Caki2 (cell line): ENCODE results near the gene GJC2. TPM values are rescaled to one million over a fixed set of nuclear protein-coding genes. Genes with fewer than 3 reads are reported as not detected.

Experiments used
- DNase-seq: peaks from one replicate; pipeline ENCODE4 v3.0.0-alpha.2; 2015; ENCODE audit warnings: low read depth
- in situ Hi-C: cut with HindIII; loops from 2 replicates; pipeline ENCODE4 v1.10.0; 2016; ENCODE audit warnings: low sequenced_read_pairs, low pct_unique_long_range_greater_than_20kb, mixed read lengths
- total RNA-seq: library from RNA; depleted of rRNA; stranded (reverse); fragments of >200 nt; shearing (Covaris generic); gene quantifications from 2 replicates; pipeline ENCODE4 v1.2.3, GENCODE V29; 2014; ENCODE audit warnings: low replicate concordance; rRNA removed

The GJC2 gene
- total RNA-seq, 1 experiment from 2014 or later = 0.10 TPM

GRCh38 chr1:228205526-228206436 lies 56.1 kb downstream of the GJC2 start:
- in situ Hi-C loops = no loop called here
- DNase-seq = no peak

GRCh38 chr1:228206582-228207351 lies 57.0 kb downstream of the GJC2 start:
- in situ Hi-C loops = no loop called here
- no peak for DNase-seq

- in situ Hi-C loops = no loop called here
Measured at GRCh38 chr1:228207381-228207810, 57.7 kb downstream of the GJC2 start.

GRCh38 chr1:228207851-228208821 lies 58.4 kb downstream of the GJC2 start, which contains the start of gene OBSCN:
TSS of gene OBSCN (plus strand) at chr1:228208044. CDS start at chr1:228211784, 3,740 bp downstream.
- DNase-seq = no peak
- in situ Hi-C loops = no loop called here

More at GRCh38 chr1:228207381-228207810, 57.7 kb downstream of the GJC2 start:
- no peak for DNase-seq

- in situ Hi-C loops = no loop called here
- DNase-seq = no peak
Measured at GRCh38 chr1:228208831-228209551, 59.3 kb downstream of the GJC2 start.

Other genes starting within 250 kb of the GJC2 start
- gene WNT9A, start 202.0 kb upstream of the GJC2 start, total RNA-seq = 1.1 and 2.7 TPM in 2 replicates
- 0.49 TPM in 1 of 2 replicates, not detected in the other for gene WNT3A, start 142.9 kb upstream of the GJC2 start, total RNA-seq
- gene ARF1, start 67.2 kb upstream of the GJC2 start, total RNA-seq = 339 and 399 TPM in 2 replicates
- gene C1orf35, start 46.6 kb upstream of the GJC2 start, total RNA-seq = 57.9 and 61.2 TPM in 2 replicates
- 126 and 138 TPM in 2 replicates for gene MRPL55, start 40.6 kb upstream of the GJC2 start, total RNA-seq
- 263 and 331 TPM in 2 replicates for gene GUK1, start 9.7 kb upstream of the GJC2 start, total RNA-seq
- 1.6 and 11.9 TPM in 2 replicates for gene IBA57, start 15.9 kb downstream of the GJC2 start, total RNA-seq
- gene OBSCN, start 58.1 kb downstream of the GJC2 start, total RNA-seq = 16.7 and 31.5 TPM in 2 replicates